ENCODE measurements around the gene LCORL.
"Not testable (repeated sequence)": the region's sequence is repeated elsewhere in the genome, so short reads cannot be mapped to it uniquely, and the experiment has no call there.

LCORL gene

DNA sequence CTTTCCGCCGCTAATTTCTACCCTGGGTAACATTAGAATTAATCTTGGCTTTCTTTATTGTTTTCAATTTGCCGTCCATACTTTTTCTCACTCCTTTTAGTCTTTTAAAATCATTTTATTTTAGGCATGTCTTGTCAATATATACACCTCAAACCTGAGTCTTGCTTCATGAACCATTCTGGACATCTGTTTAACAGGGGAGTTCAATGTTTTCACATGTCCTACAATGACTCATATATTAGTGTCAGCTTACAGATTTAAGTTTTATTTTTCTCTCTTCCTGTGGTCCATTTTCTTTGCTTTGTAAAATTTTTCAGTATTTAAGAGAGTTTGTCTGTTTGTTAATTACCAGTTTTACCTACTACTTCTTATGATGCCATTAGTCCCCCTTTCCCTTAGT lies 89.5 kb downstream of the LCORL start:
- DNase-seq (ENCODE audit: low read depth, low spot score) = no peak

GRCh38 chr4:17930256-17930655 lies 91.3 kb downstream of the LCORL start:
- DNase-seq (ENCODE audit: low read depth, low spot score) = no peak

- no peak for DNase-seq (ENCODE audit: low read depth, low spot score)
These were observed 97.4 kb downstream of the LCORL start for GRCh38 chr4:17924189-17924588.

- no peak for DNase-seq (ENCODE audit: low read depth, low spot score)
These were observed 100.1 kb downstream of the LCORL start for GRCh38 chr4:17921451-17921850.

DNA sequence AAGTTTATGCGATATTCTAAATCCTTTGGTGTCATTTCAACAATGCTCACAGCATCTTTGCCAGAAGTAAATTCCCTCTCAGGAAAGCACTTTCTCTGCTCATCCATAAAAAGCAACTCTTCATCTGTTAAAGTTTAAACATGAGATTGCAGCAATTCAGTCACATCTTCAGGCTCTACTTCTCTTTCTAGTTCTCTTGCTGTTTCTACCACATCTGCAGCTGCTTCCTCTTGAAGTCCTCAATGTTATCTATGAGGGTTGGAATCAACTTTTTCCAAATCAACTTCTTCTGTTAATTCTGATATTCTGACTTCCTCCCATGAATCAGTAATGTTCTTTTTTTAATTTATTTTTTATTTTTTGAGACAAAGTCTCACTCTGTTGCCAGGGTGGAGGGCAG lies 100.9 kb downstream of the LCORL start:
- DNase-seq (ENCODE audit: low read depth, low spot score) = no peak

DNA sequence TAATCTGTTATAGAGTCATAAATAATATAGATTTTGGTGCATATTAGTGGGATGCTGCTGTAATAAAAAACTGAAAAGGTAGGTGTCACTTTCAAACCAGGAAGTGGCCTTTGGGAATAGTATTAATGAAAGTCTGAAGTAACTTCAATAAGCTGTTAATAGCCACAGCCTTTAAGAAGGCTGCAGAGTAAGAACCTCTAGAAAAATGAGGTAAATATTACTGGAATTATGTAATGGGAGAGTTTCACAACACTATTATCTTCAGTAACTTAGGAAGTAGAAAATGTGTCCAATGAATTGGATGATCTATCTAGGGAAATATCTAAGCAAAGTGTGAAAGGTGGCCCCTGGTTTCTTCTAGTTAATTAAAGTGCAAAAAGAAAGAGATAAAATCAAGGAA lies 106.1 kb downstream of the LCORL start:
- DNase-seq (ENCODE audit: low read depth, low spot score) = no peak

DNA sequence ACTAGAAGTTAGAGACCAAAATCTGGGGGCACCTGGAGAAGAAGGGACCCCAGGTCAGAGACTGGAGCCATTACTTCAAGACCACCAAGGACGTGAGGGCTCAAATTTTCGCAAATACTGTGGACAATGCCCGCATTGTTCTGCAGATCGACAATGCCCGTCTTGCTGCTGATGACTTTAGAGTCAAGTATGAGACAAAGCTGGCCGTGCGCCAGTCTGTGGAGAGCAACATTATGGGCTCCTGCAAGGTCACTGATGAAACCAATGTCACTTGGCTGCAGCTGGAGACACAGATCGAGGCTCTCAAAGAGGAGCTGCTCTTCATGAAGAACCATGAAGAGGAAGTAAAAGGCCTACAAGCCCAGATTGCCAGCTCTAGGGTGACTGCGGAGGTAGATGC lies 109.5 kb downstream of the LCORL start:
- DNase-seq (ENCODE audit: low read depth, low spot score) = no peak

DNA sequence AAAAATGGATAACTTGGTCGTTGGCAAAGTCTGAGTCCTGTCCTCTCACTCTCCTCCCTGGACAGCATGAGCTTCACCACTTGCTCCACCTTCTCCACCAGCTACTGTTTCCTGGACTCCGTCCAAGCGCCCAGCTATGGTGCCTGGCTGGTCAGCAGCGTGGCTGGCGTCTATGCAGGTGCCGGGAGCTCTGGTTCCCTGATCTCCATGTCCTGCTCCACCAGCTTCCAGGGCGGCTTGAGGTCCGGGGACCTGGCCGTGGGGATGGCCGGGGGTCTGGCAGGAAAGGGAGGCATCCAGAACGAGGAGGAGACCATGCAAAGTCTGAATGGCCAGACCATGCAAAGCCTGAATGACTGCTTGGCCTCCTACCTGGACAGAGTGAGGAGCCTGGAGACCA lies 109.9 kb downstream of the LCORL start:
- no peak for DNase-seq (ENCODE audit: low read depth, low spot score)

- no peak for DNase-seq (ENCODE audit: low read depth, low spot score)
These were observed 123.0 kb downstream of the LCORL start for GRCh38 chr4:17898553-17899055.

- DNase-seq (ENCODE audit: low read depth, low spot score) = no peak
These were observed 126.1 kb downstream of the LCORL start for GRCh38 chr4:17895481-17895880.

- no peak for DNase-seq (ENCODE audit: low read depth, low spot score)
These were observed 127.1 kb downstream of the LCORL start for GRCh38 chr4:17894421-17894820.

GRCh38 chr4:17889692-17890091 lies 131.9 kb downstream of the LCORL start:
- DNase-seq (ENCODE audit: low read depth, low spot score) = no peak

GRCh38 chr4:17884511-17884910 lies 137.0 kb downstream of the LCORL start:
- DNase-seq (ENCODE audit: low read depth, low spot score) = no peak

- no peak for DNase-seq (ENCODE audit: low read depth, low spot score)
These were observed 137.5 kb downstream of the LCORL start for GRCh38 chr4:17884063-17884462.

GRCh38 chr4:17877661-17878060 lies 143.9 kb downstream of the LCORL start:
- DNase-seq (ENCODE audit: low read depth, low spot score) = no peak

GRCh38 chr4:17876943-17877342 lies 144.6 kb downstream of the LCORL start:
- DNase-seq (ENCODE audit: low read depth, low spot score) = no peak

DNA sequence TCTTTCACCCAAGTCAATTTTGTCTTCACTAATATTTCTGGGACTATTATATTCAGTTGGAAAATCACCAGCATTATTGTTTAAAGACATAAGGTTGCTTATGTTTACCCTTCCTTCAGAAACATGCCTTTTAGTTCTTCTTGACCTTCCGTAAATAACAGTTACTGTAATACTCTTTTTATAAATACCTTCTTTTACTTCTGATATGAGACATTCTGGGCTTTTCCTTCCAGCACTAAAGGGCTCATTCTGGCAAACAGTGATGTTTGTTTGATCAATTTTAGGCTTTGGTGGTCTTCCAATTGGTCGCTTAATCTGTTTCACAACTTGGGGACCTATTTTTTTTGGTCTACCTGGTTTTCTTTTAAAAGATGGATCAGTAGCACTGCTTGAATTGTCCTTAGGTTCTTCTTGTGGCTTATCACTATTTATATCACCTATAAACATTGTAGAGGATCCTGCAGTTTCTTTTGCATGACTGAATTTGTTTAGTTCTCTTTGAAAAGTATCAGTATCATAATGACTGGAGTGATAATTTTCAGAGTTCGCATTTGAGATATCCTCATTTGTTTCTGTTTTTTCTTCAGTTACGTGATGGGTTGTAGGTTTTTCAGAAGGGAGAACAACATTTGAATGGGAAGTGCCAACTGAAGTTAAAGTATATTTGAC lies 146.0 kb downstream of the LCORL start:
- DNase-seq (ENCODE audit: low read depth, low spot score) = no peak

- no peak for DNase-seq (ENCODE audit: low read depth, low spot score)
These were observed 152.2 kb downstream of the LCORL start for GRCh38 chr4:17869327-17869726.

- DNase-seq (ENCODE audit: low read depth, low spot score) = no peak
These were observed 154.3 kb downstream of the LCORL start for GRCh38 chr4:17867276-17867675.

DNA sequence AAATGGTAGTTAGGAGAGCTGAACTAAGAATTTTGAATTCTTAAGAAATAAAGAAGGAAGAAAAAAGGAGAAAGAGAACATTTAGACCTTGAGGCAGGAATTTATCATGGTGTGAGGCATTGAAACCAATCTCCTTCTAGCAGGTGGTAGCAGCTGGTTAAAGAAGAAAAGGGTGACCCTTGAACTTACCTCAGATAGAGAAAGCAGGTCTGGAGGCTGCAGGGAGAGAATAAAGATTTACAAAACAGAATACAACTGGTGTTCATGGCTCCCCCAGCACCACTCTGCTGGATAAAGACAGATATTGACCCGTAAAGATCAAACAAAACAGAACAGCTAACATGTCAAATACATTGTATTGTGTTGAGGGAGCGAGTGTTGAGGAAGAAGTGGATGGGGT lies 154.7 kb downstream of the LCORL start:
- no peak for DNase-seq (ENCODE audit: low read depth, low spot score)

- DNase-seq (ENCODE audit: low read depth, low spot score) = no peak
These were observed 155.6 kb downstream of the LCORL start for GRCh38 chr4:17865866-17866363.

DNA sequence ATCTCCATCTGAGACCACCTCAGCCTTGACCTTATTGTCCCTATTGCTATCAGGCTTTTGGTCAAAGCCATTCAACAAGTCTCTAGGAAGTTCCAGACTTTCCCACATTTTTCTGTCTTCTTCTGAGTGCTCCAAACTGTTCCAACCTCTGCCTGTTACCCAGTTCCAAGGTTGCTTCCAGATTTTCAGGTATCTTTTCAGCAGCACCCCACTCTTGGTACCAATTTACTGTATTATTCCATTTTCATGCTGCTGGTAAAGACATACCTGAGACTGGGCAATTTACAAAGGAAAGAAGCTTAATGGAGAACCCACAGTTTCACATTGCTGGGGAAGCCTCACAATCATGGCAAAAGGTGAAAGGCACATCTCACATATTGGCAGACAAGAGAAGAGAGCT lies 159.6 kb downstream of the LCORL start:
- DNase-seq (ENCODE audit: low read depth, low spot score) = not testable (repeated sequence)

DNA sequence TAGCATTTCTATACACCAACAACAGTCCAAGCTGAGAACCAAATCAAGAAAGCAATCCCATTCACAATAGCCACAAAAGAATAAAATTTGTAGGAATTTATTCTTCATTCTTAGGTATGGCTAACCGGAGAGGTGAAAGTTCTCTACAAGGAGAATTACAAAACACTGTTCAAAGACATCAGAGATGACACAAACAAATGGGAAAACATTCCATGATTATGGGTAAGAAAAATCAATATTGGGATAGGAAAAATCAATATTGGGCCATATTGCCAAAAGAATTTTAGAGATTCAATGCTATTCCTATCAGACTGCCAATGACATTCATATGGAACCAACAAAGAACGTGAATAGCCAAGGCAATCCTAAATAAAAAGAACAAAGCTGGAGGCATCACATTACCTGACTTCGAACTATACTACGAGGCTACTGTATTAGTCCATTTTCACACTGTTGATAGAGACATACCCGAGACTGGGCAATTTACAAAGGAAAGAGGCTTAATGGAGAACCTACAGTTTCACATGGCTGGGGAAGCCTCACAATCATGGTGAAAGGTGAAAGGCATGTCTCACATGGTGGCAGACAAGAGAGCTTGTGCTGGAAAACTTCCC lies 161.7 kb downstream of the LCORL start:
- DNase-seq (ENCODE audit: low read depth, low spot score) = no peak

All from astrocyte of the hippocampus (primary cell).